Measurements from ENCODE around the gene NUCB1. TPM values are rescaled to one million over a fixed set of nuclear protein-coding genes. Genes with fewer than 3 reads are reported as not detected.

The NUCB1 gene
- total and polyA plus RNA-seq, 2 experiments from 2014 or later, result 230 to 337 TPM

DNA sequence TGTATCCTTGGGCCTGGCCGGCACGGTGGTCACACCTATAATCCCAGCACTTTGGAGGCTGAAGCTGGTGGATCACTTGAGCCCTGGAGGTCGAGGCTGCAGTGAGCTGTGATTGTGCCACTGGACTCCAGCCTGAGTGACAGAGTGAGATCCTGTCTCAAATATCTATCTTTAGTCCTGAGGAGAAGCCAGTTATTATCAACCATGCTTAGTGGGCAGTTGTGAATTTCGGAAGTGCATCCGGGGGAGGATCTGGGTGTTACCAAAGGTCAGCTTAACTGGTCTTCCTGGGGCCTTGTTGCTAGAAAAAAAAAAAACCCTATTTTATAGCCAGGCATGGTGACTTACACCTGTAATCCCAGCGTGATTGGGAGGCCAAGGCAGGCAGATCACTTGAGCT is 43.0 kb downstream of the NUCB1 start:
- H3K27me3 ChIP-seq, result no peaks in the 10 kb centered on the region

GRCh38 chr19:48945415-48945814 is 45.3 kb downstream of the NUCB1 start:
- no peak for DNase-seq (ENCODE audit: low read depth in 1 of 2, low spot score in 1 of 2)
- Histone ChIP-seq H3K9me3 (ENCODE audit: low read depth) (no peaks in the 10 kb centered on the region), H3K27ac (no peak overlapping the region), H3K4me1 (ENCODE audit: low read depth) (no peaks in the 10 kb centered on the region), H3K36me3 (no peaks in the 10 kb centered on the region), H3K27me3 (no peaks in the 10 kb centered on the region), H3K4me3 (no peak overlapping the region)
- no peak for TF ChIP-seq CTCF (IDR thresholded peaks at IDR 0.05; ENCODE audit: low read depth, low read length)

More for the DNA sequence above, 43.0 kb downstream of the NUCB1 start:
- Histone ChIP-seq H3K4me3 (no peak overlapping the region), H3K27ac (no peak overlapping the region), H3K9me3 (ENCODE audit: low read depth) (no peaks in the 10 kb centered on the region), H3K36me3 (no peaks in the 10 kb centered on the region), H3K4me1 (ENCODE audit: low read depth) (no peaks in the 10 kb centered on the region)
- TF ChIP-seq CTCF (IDR thresholded peaks at IDR 0.05; ENCODE audit: low read depth, low read length), result no peak
- no peak for DNase-seq (ENCODE audit: low read depth in 1 of 2, low spot score in 1 of 2)

DNA sequence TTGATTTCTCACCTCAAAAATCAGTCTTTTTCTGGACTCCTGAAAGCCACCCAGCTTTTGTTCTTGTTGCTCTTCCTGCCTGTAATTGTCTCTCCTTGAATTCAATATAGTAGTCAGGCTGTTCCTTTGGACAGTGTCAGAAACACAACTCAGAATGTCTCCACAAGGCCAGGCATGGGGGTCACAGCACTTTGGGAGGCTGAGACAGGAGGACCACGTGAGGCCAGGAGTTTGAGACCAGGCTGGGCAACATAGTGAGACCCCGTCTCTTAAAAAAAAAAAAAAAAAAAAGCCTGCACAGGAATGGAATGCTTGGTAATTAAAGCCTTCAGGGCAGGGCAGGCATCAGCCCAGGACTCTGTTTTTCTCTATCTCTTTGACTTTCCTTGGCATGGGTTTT is 45.7 kb downstream of the NUCB1 start:
- Histone ChIP-seq H3K9me3 (ENCODE audit: low read depth) (no peaks in the 10 kb centered on the region), H3K27me3 (no peaks in the 10 kb centered on the region), H3K4me3 (no peak overlapping the region), H3K36me3 (no peaks in the 10 kb centered on the region), H3K27ac (no peak overlapping the region), H3K4me1 (ENCODE audit: low read depth) (no peaks in the 10 kb centered on the region)
- DNase-seq (ENCODE audit: low read depth in 1 of 2, low spot score in 1 of 2), result no peak
- TF ChIP-seq CTCF (IDR thresholded peaks at IDR 0.05; ENCODE audit: low read depth, low read length), result no peak

- Histone ChIP-seq H3K36me3 (no peaks in the 10 kb centered on the region), H3K9me3 (ENCODE audit: low read depth) (no peaks in the 10 kb centered on the region), H3K27ac (no peak overlapping the region), H3K27me3 (no peaks in the 10 kb centered on the region), H3K4me1 (ENCODE audit: low read depth) (no peaks in the 10 kb centered on the region), H3K4me3 (no peak overlapping the region)
- no peak for DNase-seq (ENCODE audit: low read depth in 1 of 2, low spot score in 1 of 2)
- no peak for TF ChIP-seq CTCF (IDR thresholded peaks at IDR 0.05; ENCODE audit: low read depth, low read length)
Measured at GRCh38 chr19:48946463-48947257, 46.5 kb downstream of the NUCB1 start.

DNA sequence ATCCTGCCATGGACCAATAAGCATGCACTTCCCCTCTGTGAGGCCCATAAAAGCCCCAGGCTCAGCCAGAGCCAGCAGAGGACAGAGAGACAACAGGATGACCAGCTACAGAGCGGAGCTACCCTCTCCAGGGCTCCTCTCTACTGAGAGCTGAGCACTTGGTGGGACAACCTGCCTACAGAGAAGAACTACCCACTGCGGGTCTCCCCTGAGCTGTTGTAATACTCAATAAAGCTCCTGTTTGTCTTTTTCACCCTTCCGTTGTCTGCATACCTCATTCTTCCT is 47.1 kb downstream of the NUCB1 start:
- H3K36me3 ChIP-seq, result no peaks in the 10 kb centered on the region
- no peak overlapping the region for H3K27ac ChIP-seq
- no peaks in the 10 kb centered on the region for H3K9me3 ChIP-seq (ENCODE audit: low read depth)
- H3K4me1 ChIP-seq (ENCODE audit: low read depth), result no peaks in the 10 kb centered on the region
- DNase-seq (ENCODE audit: low read depth in 1 of 2, low spot score in 1 of 2), result no peak
- no peaks in the 10 kb centered on the region for H3K27me3 ChIP-seq
- no peak overlapping the region for H3K4me3 ChIP-seq
- TF ChIP-seq CTCF (IDR thresholded peaks at IDR 0.05; ENCODE audit: low read depth, low read length), result no peak

Data from cardiac muscle cell (in vitro differentiated cells and primary cell).